Measurements from ENCODE around the gene PRICKLE4. TPM values are rescaled to one million over a fixed set of nuclear protein-coding genes. Genes with fewer than 3 reads are reported as not detected.

Gene PRICKLE4
- total RNA-seq, 1 donor from 2014 or later, result 5.9 TPM

DNA sequence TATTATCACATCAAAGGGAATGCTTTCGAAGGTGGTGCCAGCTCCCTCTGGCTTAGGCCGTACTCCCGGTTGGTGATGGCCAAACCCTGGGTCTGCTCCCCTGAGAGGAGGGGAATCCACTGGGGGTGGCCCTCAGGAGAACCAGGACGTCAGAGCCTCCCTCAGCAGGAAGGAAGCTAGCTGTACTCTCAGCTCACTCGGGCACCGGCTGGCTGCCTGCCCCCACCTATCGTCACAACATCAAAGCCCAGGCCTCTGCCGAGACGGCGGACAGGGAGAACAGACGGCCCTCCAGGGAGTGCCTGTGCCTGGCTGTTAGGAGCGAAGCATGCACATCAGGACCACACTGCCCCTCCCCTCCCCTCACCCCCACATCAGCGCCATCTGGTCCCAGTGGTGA, 24.2 kb upstream of the PRICKLE4 start:
- peaks cover 18% of the 10 kb centered on the region for H3K27me3 Mint-ChIP-seq (ENCODE audit: low read depth)
- peaks cover 6% of the 10 kb centered on the region for H3K4me1 Mint-ChIP-seq (ENCODE audit: low read depth)
- H3K4me3 Mint-ChIP-seq (ENCODE audit: unreplicated experiment), result no peak overlapping the region
- no peak overlapping the region for H3K27ac Mint-ChIP-seq (ENCODE audit: unreplicated experiment)
- no peaks in the 10 kb centered on the region for H3K9me3 Mint-ChIP-seq (ENCODE audit: low read depth)
- no peaks in the 10 kb centered on the region for H3K36me3 Mint-ChIP-seq (ENCODE audit: low read depth)
- TF ChIP-seq CTCF (IDR thresholded peaks at IDR 0.05), result no peak
- DNase-seq (ENCODE audit: low spot score), result no peak

DNA sequence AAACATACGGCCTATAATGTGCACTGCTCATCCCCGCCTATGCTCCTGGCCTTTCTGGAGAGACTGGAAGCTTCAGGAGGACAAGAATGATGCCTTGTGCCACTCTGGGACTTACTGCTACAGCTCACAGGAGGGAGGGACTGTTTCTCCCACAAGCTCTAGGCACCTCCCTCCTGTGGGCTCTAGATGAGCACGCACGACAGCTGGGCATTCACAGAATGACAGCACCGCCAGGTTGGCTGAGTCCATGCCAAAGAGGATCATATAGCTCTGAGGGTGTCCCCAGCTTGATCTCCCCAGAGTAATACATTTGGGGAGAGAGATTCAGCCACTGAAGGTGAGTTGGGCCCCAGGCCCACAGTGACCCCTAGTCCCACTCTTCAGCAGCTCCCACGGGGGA, 23.3 kb upstream of the PRICKLE4 start:
- no peak overlapping the region for H3K27ac Mint-ChIP-seq (ENCODE audit: unreplicated experiment)
- no peak for TF ChIP-seq CTCF (IDR thresholded peaks at IDR 0.05)
- H3K27me3 Mint-ChIP-seq (ENCODE audit: low read depth), result peaks cover 18% of the 10 kb centered on the region
- no peak overlapping the region for H3K4me3 Mint-ChIP-seq (ENCODE audit: unreplicated experiment)
- H3K4me1 Mint-ChIP-seq (ENCODE audit: low read depth), result peaks cover 6% of the 10 kb centered on the region
- no peaks in the 10 kb centered on the region for H3K36me3 Mint-ChIP-seq (ENCODE audit: low read depth)
- no peaks in the 10 kb centered on the region for H3K9me3 Mint-ChIP-seq (ENCODE audit: low read depth)
- DNase-seq (ENCODE audit: low spot score), result no peak

DNA sequence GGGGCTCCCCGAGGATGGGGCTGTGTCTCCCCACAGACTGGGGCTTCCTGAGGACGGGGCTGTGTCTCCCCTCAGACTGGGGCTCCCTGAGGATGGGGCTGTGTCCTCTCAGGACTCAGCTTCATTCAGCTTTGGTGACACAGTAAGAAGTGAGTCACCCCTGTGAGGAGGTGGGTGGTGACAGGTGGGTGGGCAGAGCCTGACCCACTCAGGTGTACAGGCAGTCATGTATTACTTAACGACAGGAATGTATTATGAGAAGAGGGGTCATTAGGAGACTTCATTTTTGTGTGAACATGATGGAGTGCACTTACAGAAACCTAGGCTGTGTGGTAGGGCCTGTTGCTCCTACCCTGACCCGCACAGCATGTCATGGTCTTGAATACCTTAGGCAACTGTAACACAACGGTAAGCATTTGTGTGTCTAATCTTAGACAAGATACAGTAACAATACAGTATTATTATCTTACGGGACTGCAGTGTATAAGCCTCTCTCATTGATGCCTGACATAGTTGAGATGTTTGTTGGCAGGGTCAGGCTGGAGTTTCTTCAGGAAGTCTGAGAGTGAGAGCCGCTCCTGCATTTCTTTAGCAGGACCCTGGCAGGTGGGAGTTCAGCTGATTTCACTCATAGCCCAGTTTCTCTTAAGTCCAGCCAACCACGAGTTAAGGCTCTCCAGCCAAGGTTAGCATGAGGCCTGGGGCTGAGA, 22.5 kb upstream of the PRICKLE4 start:
- TF ChIP-seq CTCF (IDR thresholded peaks at IDR 0.05), result no peak
- Mint-ChIP-seq H3K4me1 (ENCODE audit: low read depth) (peaks cover 6% of the 10 kb centered on the region), H3K9me3 (ENCODE audit: low read depth) (no peaks in the 10 kb centered on the region), H3K4me3 (ENCODE audit: unreplicated experiment) (no peak overlapping the region), H3K36me3 (ENCODE audit: low read depth) (no peaks in the 10 kb centered on the region), H3K27ac (ENCODE audit: unreplicated experiment) (no peak overlapping the region), H3K27me3 (ENCODE audit: low read depth) (peaks cover 18% of the 10 kb centered on the region)
- no peak for DNase-seq (ENCODE audit: low spot score)

DNA sequence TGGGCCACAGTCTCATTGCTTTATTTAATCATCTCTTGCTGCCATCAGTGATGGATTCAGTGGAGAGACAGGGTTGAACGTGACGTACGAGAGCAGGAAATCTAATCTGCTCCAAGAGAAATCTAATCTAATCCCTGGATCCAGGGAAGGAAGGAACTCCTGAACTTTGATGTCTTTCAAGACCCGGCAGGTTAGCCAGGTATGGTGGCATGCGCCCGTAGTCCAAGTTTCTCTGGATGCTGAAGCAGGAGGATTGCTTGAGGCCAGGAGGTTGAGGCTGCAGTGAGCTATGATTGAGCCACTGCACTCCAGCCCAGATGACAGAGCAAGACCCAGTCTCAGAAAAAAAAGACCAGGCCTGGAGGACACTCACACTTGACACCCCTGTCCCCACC, 21.9 kb upstream of the PRICKLE4 start:
- Mint-ChIP-seq H3K36me3 (ENCODE audit: low read depth) (no peaks in the 10 kb centered on the region), H3K4me1 (ENCODE audit: low read depth) (peaks cover 6% of the 10 kb centered on the region), H3K27me3 (ENCODE audit: low read depth) (peaks cover 14% of the 10 kb centered on the region), H3K27ac (ENCODE audit: unreplicated experiment) (no peak overlapping the region), H3K4me3 (ENCODE audit: unreplicated experiment) (no peak overlapping the region), H3K9me3 (ENCODE audit: low read depth) (no peaks in the 10 kb centered on the region)
- DNase-seq (ENCODE audit: low spot score), result no peak
- no peak for TF ChIP-seq CTCF (IDR thresholded peaks at IDR 0.05)

DNA sequence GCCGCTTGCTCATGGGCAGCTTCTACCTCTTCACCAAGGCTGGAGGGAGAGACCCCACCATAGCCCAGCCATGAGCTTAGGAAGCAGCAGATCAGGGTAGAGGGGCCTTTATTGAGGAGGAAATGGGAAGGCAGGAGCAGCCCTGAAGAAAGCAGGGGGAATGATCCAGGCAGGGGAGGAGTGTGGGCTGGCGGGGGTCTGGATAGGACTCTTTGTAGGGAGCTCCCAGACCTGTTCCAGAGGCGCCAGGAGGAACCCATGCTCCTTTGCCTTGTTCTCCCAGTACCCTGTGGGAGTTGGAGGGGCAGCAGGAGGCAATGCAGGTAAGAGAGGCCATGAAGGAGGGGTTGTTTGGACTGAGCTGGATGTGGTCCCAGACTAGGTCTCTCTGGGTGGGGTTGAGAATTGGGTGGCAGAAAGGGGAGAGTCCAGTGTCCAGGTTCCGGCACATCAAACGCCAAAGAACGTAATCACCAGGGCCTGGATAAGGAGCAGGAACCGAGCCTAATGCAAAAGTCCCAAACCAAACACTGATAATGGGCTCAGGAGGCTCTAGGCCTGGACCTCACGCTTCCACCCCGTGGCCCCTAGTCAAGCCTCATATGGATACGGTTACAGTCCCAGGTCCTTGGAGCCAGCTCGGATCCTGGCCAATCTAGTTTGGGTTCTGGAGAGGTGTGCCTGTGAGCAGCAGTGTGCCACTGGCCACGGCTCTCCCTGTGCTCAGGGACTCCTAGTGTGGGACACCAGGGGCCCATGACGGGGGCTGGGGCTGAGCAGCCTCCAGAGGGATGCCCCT, 21.3 kb upstream of the PRICKLE4 start:
- H3K27me3 Mint-ChIP-seq (ENCODE audit: low read depth), result peaks cover 9% of the 10 kb centered on the region
- no peaks in the 10 kb centered on the region for H3K36me3 Mint-ChIP-seq (ENCODE audit: low read depth)
- TF ChIP-seq CTCF (IDR thresholded peaks at IDR 0.05), result no peak
- H3K4me1 Mint-ChIP-seq (ENCODE audit: low read depth), result peaks cover 6% of the 10 kb centered on the region
- H3K4me3 Mint-ChIP-seq (ENCODE audit: unreplicated experiment), result no peak overlapping the region
- DNase-seq (ENCODE audit: low spot score), result no peak
- H3K27ac Mint-ChIP-seq (ENCODE audit: unreplicated experiment), result no peak overlapping the region
- no peaks in the 10 kb centered on the region for H3K9me3 Mint-ChIP-seq (ENCODE audit: low read depth)

Data from chondrocyte (in vitro differentiated cells).